ENCODE data around the gene NMU.
"Not testable (repeated sequence)": the region's sequence is repeated elsewhere in the genome, so short reads cannot be mapped to it uniquely, and the experiment has no call there.

Gene NMU

GRCh38 chr4:55568905-55569504 lies 67.1 kb downstream of the NMU start:
- in situ Hi-C loops (cut with MboI; ENCODE audit: low sequenced_read_pairs), result no loop called here

GRCh38 chr4:55561889-55562288 lies 74.2 kb downstream of the NMU start:
- in situ Hi-C loops (cut with MboI; ENCODE audit: low sequenced_read_pairs), result no loop called here

- in situ Hi-C loops (cut with MboI; ENCODE audit: low sequenced_read_pairs), result no loop called here
Measured at GRCh38 chr4:55560096-55560495, 76.0 kb downstream of the NMU start.

GRCh38 chr4:55554453-55555030 lies 81.6 kb downstream of the NMU start:
- in situ Hi-C loops (cut with MboI; ENCODE audit: low sequenced_read_pairs), result no loop called here

GRCh38 chr4:55553441-55554201 lies 82.5 kb downstream of the NMU start:
- in situ Hi-C loops (cut with MboI; ENCODE audit: low sequenced_read_pairs), result no loop called here

- in situ Hi-C loops (cut with MboI; ENCODE audit: low sequenced_read_pairs), result not testable (repeated sequence)
Measured at GRCh38 chr4:55551964-55552363, 84.1 kb downstream of the NMU start.

- in situ Hi-C loops (cut with MboI; ENCODE audit: low sequenced_read_pairs), result no loop called here
Measured at GRCh38 chr4:55549888-55550287, 86.2 kb downstream of the NMU start.

GRCh38 chr4:55547918-55548317 lies 88.2 kb downstream of the NMU start:
- in situ Hi-C loops (cut with MboI; ENCODE audit: low sequenced_read_pairs), result no loop called here

- in situ Hi-C loops (cut with MboI; ENCODE audit: low sequenced_read_pairs), result no loop called here
Measured at GRCh38 chr4:55547466-55547770, 88.7 kb downstream of the NMU start.

- in situ Hi-C loops (cut with MboI; ENCODE audit: low sequenced_read_pairs), result no loop called here
Measured at GRCh38 chr4:55546756-55547465, 89.2 kb downstream of the NMU start, which contains the start of gene CLOCK. Gene CLOCK, minus strand, starts transcription at chr4:55546909. Its CDS starts 64,124 bp downstream, at chr4:55482785.

GRCh38 chr4:55546506-55546755 lies 89.7 kb downstream of the NMU start:
- in situ Hi-C loops (cut with MboI; ENCODE audit: low sequenced_read_pairs), result no loop called here

- in situ Hi-C loops (cut with MboI; ENCODE audit: low sequenced_read_pairs), result no loop called here
Measured at GRCh38 chr4:55545641-55546505, 90.2 kb downstream of the NMU start.

All from HL-60/S4 treated with phorbol 12-myristate 13-acetate at 8.2 ng/mL for 4 days and 3 days (cell line).